Measurements from ENCODE around the gene PCSK5. TPM values are rescaled to one million over a fixed set of nuclear protein-coding genes. Genes with fewer than 3 reads are reported as not detected.

The PCSK5 gene
- 10.1 and 10.7 TPM in 2 replicates for total RNA-seq (2021; fragmentation: NEBNext Ultra II Directional; extraction: Animal tissue kit (Norgen Biotek cat#: 25700))
- 5.5 and 5.6 TPM in 2 replicates for polyA plus RNA-seq (2011; rRNA removed)
- 6.2 TPM for polyA plus RNA-seq (2011; cell fraction: cytosol; rRNA removed)
- polyA plus RNA-seq (2011; cell fraction: nucleus; rRNA removed), result 13.1 TPM
- polyA plus RNA-seq (2012, experiment 1 of 2), result 6.2 to 7.1 TPM (median 6.7 TPM) in 4 replicates
- 1.4 TPM for polyA plus RNA-seq (2012, experiment 2 of 2)
- 12.4 TPM for polyA plus RNA-seq (2013, experiment 1 of 2)
- polyA plus RNA-seq (2013, experiment 2 of 2), result 11.5 TPM
- polyA minus RNA-seq (2011; rRNA and poly(A)+ RNA removed), result 22.7 and 25.9 TPM in 2 replicates
- polyA minus RNA-seq (2011; cell fraction: cytosol; rRNA and poly(A)+ RNA removed), result 8.3 TPM
- polyA minus RNA-seq (2011; cell fraction: nucleus; rRNA and poly(A)+ RNA removed), result 40.7 TPM
- long read RNA-seq, experiment 1, full-length matches to known transcripts, result 2 of 5 reads
- long read RNA-seq, experiment 1, partial matches to known transcripts, result 1 of 5 reads
- long read RNA-seq, experiment 1, other reads (novel, unspliced or antisense), result 2 of 5 reads
- long read RNA-seq, experiment 2, result 0 reads

GRCh38 chr9:75890472-75891276, at the start of gene PCSK5:
Gene PCSK5, plus strand, starts transcription at chr9:75890673. Its CDS starts 509 bp downstream, at chr9:75891182.
- peaks cover 4 to 17% (median 8%) of the 10 kb centered on the region in 4 experiments; a peak in 5 of 7 replicates for H3K4me1 ChIP-seq (replicated peaks in 1 of 4; ENCODE audit: control insufficient read depth in 3 of 4, insufficient read depth in 4 of 4, low read length in 3 of 4)
- peak within 1 kb of the TSS; percentile 39 to 86 (median 52) for H3K9ac ChIP-seq (replicated peaks in 1 of 4; ENCODE audit: extremely low read depth in 1 of 4, low read depth in 3 of 4, low read length in 3 of 4)
- H3K9me3 ChIP-seq (ENCODE audit: insufficient read depth in 2 of 2, low read depth in 1 of 2, low read length in 1 of 2), result no peaks in the 10 kb centered on the region
- H2BK120ac ChIP-seq (replicated peaks; ENCODE audit: low read depth, low read length), result peak within 1 kb of the TSS; percentile 43
- DNase-seq (ENCODE audit: low read depth in 1 of 2, low spot score in 2 of 2), result peak; percentile 77 to 88
- no peak within 1 kb of the TSS for H2BK20ac ChIP-seq (ENCODE audit: low read length)
- H4K20me1 ChIP-seq (replicated peaks in 1 of 2; ENCODE audit: control insufficient read depth in 1 of 2, insufficient read depth in 2 of 2, low read length in 2 of 2), result no peaks in the 10 kb centered on the region
- FAIRE-seq, result no peak
- peak within 1 kb of the TSS; percentile 97 for H2AFZ ChIP-seq (ENCODE audit: low read length)
- ChIA-PET CTCF (ENCODE audit: partially characterized antibody) (interaction anchor here (0.6 to 1.7 kb wide), 5 partner anchors 10 to 474 kb away, joined by 3 to 5 read pairs (median 3); no protein-coding TSS in a partner anchor), POLR2A (ENCODE audit: partially characterized antibody) (interaction anchor here (0.6 to 2.3 kb wide), 9 partner anchors 8 to 804 kb away, joined by 3 to 8 read pairs (median 3); no protein-coding TSS in a partner anchor)
- no peaks in the 10 kb centered on the region; the same call in 1 of the 2 replicates for H3K79me1 ChIP-seq (ENCODE audit: low read depth, low read length)
- peaks cover 0 to 14% (median 5%) of the 10 kb centered on the region in 4 experiments; a peak in 4 of 7 replicates for H3K27me3 ChIP-seq (replicated peaks in 1 of 4; ENCODE audit: control insufficient read depth in 3 of 4, extremely low read depth in 1 of 4, insufficient read depth in 3 of 4, low read length in 3 of 4)
- H3K23me2 ChIP-seq (ENCODE audit: low read depth, low read length), result peaks cover 22% of the 10 kb centered on the region
- H3K23ac ChIP-seq (ENCODE audit: insufficient read length), result no peak within 1 kb of the TSS
- H2BK15ac ChIP-seq (ENCODE audit: low read length), result peak within 1 kb of the TSS; percentile 61; the same call in 1 of the 2 replicates
- peak within 1 kb of the TSS; percentile 77 to 86 (median 82) for H3K4me3 ChIP-seq (ENCODE audit: extremely low read depth in 1 of 4, insufficient read depth in 2 of 4, low read depth in 3 of 4, low read length in 4 of 4)
- peak within 1 kb of the TSS; percentile 22 for H4K5ac ChIP-seq (ENCODE audit: insufficient read length, low read depth, low read length)
- H2AK5ac ChIP-seq (ENCODE audit: low read depth, low read length), result no peak within 1 kb of the TSS
- peak within 1 kb of the TSS; percentile 92 for H4K8ac ChIP-seq (ENCODE audit: extremely low read depth, insufficient read depth, low read length)
- H3K4ac ChIP-seq (replicated peaks; ENCODE audit: insufficient read length, low read depth, low read length), result no peak within 1 kb of the TSS
- no peaks in the 10 kb centered on the region for H3K36me3 ChIP-seq (ENCODE audit: control insufficient read depth in 2 of 4, insufficient read depth in 4 of 4, low read length in 3 of 4)
- WGBS, 2 experiments (ENCODE audit: extremely low coverage in 1 of 2, insufficient coverage in 1 of 2, insufficient read length in 1 of 2, insufficient replicate concordance in 2 of 2, low coverage in 1 of 2, low lambda C conversion rate in 2 of 2, missing lambda C conversion rate in 1 of 2), result 2% methylated on average over 53 of the region's 83 CpGs; no CpG with 5 or more reads in 1 of the 2 experiments
- no peak within 1 kb of the TSS for H3K14ac ChIP-seq (ENCODE audit: insufficient read length)
- H2BK5ac ChIP-seq (ENCODE audit: low read depth, low read length), result peak within 1 kb of the TSS; percentile 64; the same call in 1 of the 2 replicates
- peak within 1 kb of the TSS; percentile 21 for H3K56ac ChIP-seq (replicated peaks; ENCODE audit: insufficient read length, low read depth, low read length)
- peaks cover 0 to 38% of the 10 kb centered on the region in 2 experiments; a peak in 3 of 4 replicates for H3K79me2 ChIP-seq (ENCODE audit: control insufficient read depth in 1 of 2, insufficient read depth in 2 of 2, low read length in 2 of 2)
- no peak within 1 kb of the TSS for H4K91ac ChIP-seq (replicated peaks; ENCODE audit: insufficient read length, low read length)
- peak within 1 kb of the TSS; percentile 72; the same call in 1 of the 2 replicates for H2BK12ac ChIP-seq (ENCODE audit: low read depth, low read length)
- 0 out of 2 replicates have a peak within 1 kb of the TSS, but pooled peaks have one; percentile 4 for H3K18ac ChIP-seq (ENCODE audit: extremely low read depth, low read length)
- H3K27ac ChIP-seq (ENCODE audit: low read depth, low read length), result no peak within 1 kb of the TSS
- peak within 1 kb of the TSS; percentile 98 for H3K4me2 ChIP-seq (ENCODE audit: insufficient read depth in 1 of 2, low read depth in 2 of 2, low read length in 2 of 2)
- TF ChIP-seq CTCF (IDR thresholded peaks at IDR 0.05; ENCODE audit: control extremely low read depth in 1 of 3, insufficient read depth in 1 of 3, low read depth in 1 of 3, low read length in 3 of 3), result peak in 2 of 3 experiments; percentile 1 to 19; a peak in 2 of 4 replicates
- peak; percentile 4 for TF ChIP-seq EZH2 (IDR thresholded peaks at IDR 0.05; ENCODE audit: low read depth, low read length, severe bottlenecking)
- TF ChIP-seq GTF2F1 (IDR thresholded peaks at IDR 0.05; ENCODE audit: borderline replicate concordance, low read depth, low read length), result 0 out of 2 replicates have a peak, but pooled peaks have one; percentile 32
- no peak for TF ChIP-seq TCF12 (IDR thresholded peaks at IDR 0.05; ENCODE audit: low read depth, low read length)
- no peak for TF ChIP-seq CHD1 (IDR thresholded peaks at IDR 0.05; ENCODE audit: low read depth, low read length)
